ENCODE data around the gene FRMD8.

FRMD8 gene

DNA sequence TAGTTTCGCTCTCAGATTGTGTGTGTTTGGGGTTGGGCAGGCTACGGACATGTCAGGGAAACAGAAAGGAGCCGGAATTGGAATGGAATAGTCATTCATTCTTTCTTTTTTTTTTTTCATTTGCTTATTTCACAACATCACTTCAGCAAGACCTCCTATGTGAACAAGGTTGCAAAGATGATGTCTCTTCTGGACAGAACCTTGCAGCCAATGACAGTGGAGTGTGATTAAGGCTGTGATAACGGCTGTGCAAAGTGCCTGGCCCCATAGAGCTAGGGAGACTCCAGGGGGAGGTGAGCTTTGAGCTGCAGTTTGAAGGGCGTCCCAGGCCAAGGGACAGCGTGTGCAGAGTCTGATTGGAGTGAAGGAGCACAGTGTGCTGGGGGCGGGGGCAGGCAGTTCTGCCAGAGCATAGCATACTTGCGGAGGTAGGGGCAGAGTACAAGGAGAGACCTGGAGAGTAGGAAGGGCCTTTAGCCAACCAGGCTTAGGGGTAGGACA is 28.5 kb upstream of the FRMD8 start:
- TF ChIP-seq, protein P1, sequence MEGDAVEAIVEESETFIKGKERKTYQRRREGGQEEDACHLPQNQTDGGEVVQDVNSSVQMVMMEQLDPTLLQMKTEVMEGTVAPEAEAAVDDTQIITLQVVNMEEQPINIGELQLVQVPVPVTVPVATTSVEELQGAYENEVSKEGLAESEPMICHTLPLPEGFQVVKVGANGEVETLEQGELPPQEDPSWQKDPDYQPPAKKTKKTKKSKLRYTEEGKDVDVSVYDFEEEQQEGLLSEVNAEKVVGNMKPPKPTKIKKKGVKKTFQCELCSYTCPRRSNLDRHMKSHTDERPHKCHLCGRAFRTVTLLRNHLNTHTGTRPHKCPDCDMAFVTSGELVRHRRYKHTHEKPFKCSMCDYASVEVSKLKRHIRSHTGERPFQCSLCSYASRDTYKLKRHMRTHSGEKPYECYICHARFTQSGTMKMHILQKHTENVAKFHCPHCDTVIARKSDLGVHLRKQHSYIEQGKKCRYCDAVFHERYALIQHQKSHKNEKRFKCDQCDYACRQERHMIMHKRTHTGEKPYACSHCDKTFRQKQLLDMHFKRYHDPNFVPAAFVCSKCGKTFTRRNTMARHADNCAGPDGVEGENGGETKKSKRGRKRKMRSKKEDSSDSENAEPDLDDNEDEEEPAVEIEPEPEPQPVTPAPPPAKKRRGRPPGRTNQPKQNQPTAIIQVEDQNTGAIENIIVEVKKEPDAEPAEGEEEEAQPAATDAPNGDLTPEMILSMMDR (IDR thresholded peaks at IDR 0.05; ENCODE audit: extremely low read depth, insufficient read depth, missing control alignments): no peak
- in situ Hi-C loops (cut with MboI; ENCODE audit: low pct_unique_long_range_greater_than_20kb, low sequenced_read_pairs, unreplicated experiment): no loop called here
- DNase-seq (ENCODE audit: low spot score): no peak

- TF ChIP-seq, protein P1 (IDR thresholded peaks at IDR 0.05; ENCODE audit: extremely low read depth, insufficient read depth, missing control alignments): no peak
- DNase-seq (ENCODE audit: low spot score): peak; percentile 78
- in situ Hi-C loops (cut with MboI; ENCODE audit: low pct_unique_long_range_greater_than_20kb, low sequenced_read_pairs, unreplicated experiment): no loop called here
These were observed 24.0 kb upstream of the FRMD8 start for GRCh38 chr11:65362320-65362931.

GRCh38 chr11:65362966-65363365 is 23.5 kb upstream of the FRMD8 start:
- in situ Hi-C loops (cut with MboI; ENCODE audit: low pct_unique_long_range_greater_than_20kb, low sequenced_read_pairs, unreplicated experiment): no loop called here
- DNase-seq (ENCODE audit: low spot score): no peak
- TF ChIP-seq, protein P1 (IDR thresholded peaks at IDR 0.05; ENCODE audit: extremely low read depth, insufficient read depth, missing control alignments): no peak

DNA sequence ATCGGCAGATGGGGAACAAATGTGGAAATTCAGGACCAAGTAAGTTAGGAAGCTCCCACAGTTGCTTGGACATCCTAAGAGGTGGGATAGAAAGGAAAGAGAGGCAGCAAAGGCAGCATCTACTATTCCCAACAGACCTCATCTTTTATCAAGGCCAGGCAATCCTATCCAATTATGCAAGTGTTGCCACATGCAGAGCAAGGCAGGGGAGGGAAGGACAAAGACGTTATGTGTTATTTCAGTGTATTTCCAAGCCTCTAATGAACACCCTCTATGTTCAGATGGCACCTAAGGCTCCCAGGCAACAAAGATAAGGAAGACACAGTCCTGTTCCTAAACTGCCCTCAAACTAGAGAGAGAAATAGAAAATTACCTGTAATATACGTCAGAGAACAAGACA is 22.7 kb upstream of the FRMD8 start:
- TF ChIP-seq, protein P1 (IDR thresholded peaks at IDR 0.05; ENCODE audit: extremely low read depth, insufficient read depth, missing control alignments): no peak
- in situ Hi-C loops (cut with MboI; ENCODE audit: low pct_unique_long_range_greater_than_20kb, low sequenced_read_pairs, unreplicated experiment): no loop called here
- DNase-seq (ENCODE audit: low spot score): no peak

GRCh38 chr11:65366340-65366773 is 20.1 kb upstream of the FRMD8 start:
- DNase-seq (ENCODE audit: low spot score): peak; percentile 82
- TF ChIP-seq, protein P1 (IDR thresholded peaks at IDR 0.05; ENCODE audit: extremely low read depth, insufficient read depth, missing control alignments): peak; percentile 76
- in situ Hi-C loops (cut with MboI; ENCODE audit: low pct_unique_long_range_greater_than_20kb, low sequenced_read_pairs, unreplicated experiment): loop anchor here (5.0 kb wide), 1 partner anchor 146 kb away; no protein-coding TSS in a partner anchor

- TF ChIP-seq, protein P1 (IDR thresholded peaks at IDR 0.05; ENCODE audit: extremely low read depth, insufficient read depth, missing control alignments): no peak
- in situ Hi-C loops (cut with MboI; ENCODE audit: low pct_unique_long_range_greater_than_20kb, low sequenced_read_pairs, unreplicated experiment): no loop called here
- no peak for DNase-seq (ENCODE audit: low spot score)
These were observed 15.8 kb upstream of the FRMD8 start for GRCh38 chr11:65370659-65371049.

Data from GM13977 (cell line).